Measurements from ENCODE around the gene DPP7. TPM values are rescaled to one million over a fixed set of nuclear protein-coding genes. Genes with fewer than 3 reads are reported as not detected.

The DPP7 gene
- total and polyA plus RNA-seq, 10 of the 15 experiments (the other 5 are each of a cell fraction or from before 2014, with no cell fraction given) = 0.68 to 245 (median 106) TPM

GRCh38 chr9:137149363-137149762 is 34.8 kb upstream of the DPP7 start:
- Histone ChIP-seq H3K27ac (ENCODE audit: control insufficient read depth, insufficient read depth) (0 out of 2 replicates have a peak overlapping the region, but pooled peaks have one; percentile 4), H3K4me2 (ENCODE audit: control insufficient read depth, insufficient read depth) (peak overlapping the region; percentile 30), H4K20me1 (ENCODE audit: control insufficient read depth, insufficient read depth) (no peaks in the 10 kb centered on the region), H3K4me3 (peak overlapping the region; percentile 57; the same call in 1 of the 2 replicates), H2AFZ (ENCODE audit: control insufficient read depth, low read depth, low read length) (no peak overlapping the region), H3K9me3 (replicated peaks; ENCODE audit: control insufficient read depth, insufficient read depth, low read length) (no peaks in the 10 kb centered on the region; the same call in 2 of the 3 replicates), H3K27me3 (replicated peaks in 1 of 2; ENCODE audit: control insufficient read depth in 2 of 2, insufficient read depth in 2 of 2, low read length in 1 of 2) (no peaks in the 10 kb centered on the region), H3K4me1 (ENCODE audit: control insufficient read depth, insufficient read depth, low read length) (peaks cover 9% of the 10 kb centered on the region; the same call in 1 of the 2 replicates), H3K79me2 (ENCODE audit: control insufficient read depth, insufficient read depth, low read length) (no peaks in the 10 kb centered on the region), H3K36me3 (ENCODE audit: control insufficient read depth in 2 of 2, insufficient read depth in 2 of 2, low read length in 1 of 2) (no peaks in the 10 kb centered on the region), H3K9ac (ENCODE audit: control insufficient read depth, insufficient read depth, low read length) (no peak overlapping the region; the same call in 1 of the 2 replicates)
- in situ Hi-C loops (cut with MboI) = no loop called here
- ATAC-seq (no peak), FAIRE-seq (no peak), DNase-seq (ENCODE audit: low read depth, low spot score) (no peak)
- WGBS (ENCODE audit: insufficient coverage, insufficient replicate concordance, low lambda C conversion rate, missing lambda C conversion rate) = 39% methylated on average over 5 of the region's 5 CpGs
- SMC1A ChIA-PET (ENCODE audit: uncharacterized antibody, unreplicated experiment) = interaction anchor here (1.2 to 4.7 kb wide), 7 partner anchors 17 to 50 kb away, joined by 5 to 28 read pairs (median 13); partner anchors contain the start of genes ANAPC2, LRRC26 and SSNA1
- CTCF ChIA-PET = interaction anchor here (2.0 to 2.2 kb wide), 3 partner anchors 22 to 27 kb away, joined by 4 to 20 read pairs (median 4); no protein-coding TSS in a partner anchor
- intact Hi-C loops (cut with micrococcal nuclease; ENCODE audit: unreplicated experiment) = no loop called here
- BruUV-seq (replicated peaks) = no TSS peak
- RAD21 ChIA-PET (ENCODE audit: unreplicated experiment) = interaction anchor here (0.6 to 4.1 kb wide), 11 partner anchors 10 to 87 kb away, joined by 3 to 54 read pairs (median 18); partner anchors contain the start of genes ANAPC2, CYSRT1, LRRC26 and MAN1B1
- POLR2A ChIA-PET = interaction anchor here (1.0 to 4.3 kb wide), 18 partner anchors 8 to 125 kb away, joined by 3 to 166 read pairs (median 12); partner anchors contain the start of genes ANAPC2, CYSRT1, GRIN1 and LRRC26
- TF ChIP-seq MAX (IDR thresholded peaks at IDR 0.05; ENCODE audit: low read depth, low read length) (no peak), MEF2B (IDR thresholded peaks at IDR 0.05; ENCODE audit: partially characterized antibody, poor library complexity, severe bottlenecking) (no peak), PAX5 (IDR thresholded peaks at IDR 0.05; ENCODE audit: borderline replicate concordance, low read depth, low read length) (no peak), HDAC6 (IDR thresholded peaks at IDR 0.05; ENCODE audit: unreplicated experiment) (no peak), ZBTB40 (IDR thresholded peaks at IDR 0.05; ENCODE audit: borderline replicate concordance) (no peak), ETV6 (conservative IDR thresholded peaks at IDR 0.05 in 1 of 2, IDR thresholded peaks at IDR 0.05 in 1 of 2; ENCODE audit: borderline replicate concordance in 1 of 2, low read depth in 1 of 2) (no peak), POLR2AphosphoS5 (IDR thresholded peaks at IDR 0.05; ENCODE audit: low read length) (no peak), ZBTB33 (IDR thresholded peaks at IDR 0.05) (no peak), SMC3 (IDR thresholded peaks at IDR 0.05; ENCODE audit: borderline replicate concordance, low read length) (no peak), ZNF592 (IDR thresholded peaks at IDR 0.05) (no peak), JUND (IDR thresholded peaks at IDR 0.05; ENCODE audit: low read depth, low read length) (no peak)
